Gastrocnemius medialis (tissue), 4 donors: ENCODE measurements around the gene SSBP2.

Source experiments
- POLR2A ChIP-seq, 2 donors: fragments of 450-650 bp; IDR thresholded peaks; one replicate each; pipeline ENCODE4 v1.6.1; 2017; ENCODE audit warnings: antibody characterized with exemption in 2 of 2, mild to moderate bottlenecking in 2 of 2, moderate library complexity in 2 of 2
- TF ChIP-seq, protein P1 (sequence below), 5 experiments: fragments of 450-650 bp in 3 of 5; fragments of 200-600 bp in 2 of 5; sonication (generic) in 2 of 5; IDR thresholded peaks in 4 of 5; conservative IDR thresholded peaks in 1 of 5; 1 replicate in 4 of 5; 2 replicates in 1 of 5; pipeline ENCODE4 v1.5.1; 2016 to 2019; ENCODE audit warnings: antibody characterized with exemption in 5 of 5, mild to moderate bottlenecking in 3 of 5, moderate library complexity in 3 of 5

DNA sequence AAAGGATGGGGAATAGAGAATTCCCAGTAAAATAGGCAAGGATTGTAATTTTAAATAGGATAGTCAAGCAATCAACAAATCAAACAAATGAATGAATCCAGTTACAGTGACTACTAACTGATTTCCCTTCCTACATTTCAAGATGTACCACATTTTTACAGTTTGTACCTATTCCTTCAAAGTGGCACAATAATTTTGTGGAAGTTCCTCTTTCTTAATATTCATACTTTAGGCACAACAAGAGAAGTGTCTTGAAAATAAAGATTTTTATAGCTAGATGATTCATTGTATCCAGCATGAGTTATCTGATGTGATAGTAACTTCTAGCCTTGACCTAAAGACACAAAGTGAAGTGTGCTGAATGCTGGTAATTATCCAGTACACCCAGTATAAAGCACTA is 234.8 kb downstream of the SSBP2 start:
- TF ChIP-seq, protein P1, sequence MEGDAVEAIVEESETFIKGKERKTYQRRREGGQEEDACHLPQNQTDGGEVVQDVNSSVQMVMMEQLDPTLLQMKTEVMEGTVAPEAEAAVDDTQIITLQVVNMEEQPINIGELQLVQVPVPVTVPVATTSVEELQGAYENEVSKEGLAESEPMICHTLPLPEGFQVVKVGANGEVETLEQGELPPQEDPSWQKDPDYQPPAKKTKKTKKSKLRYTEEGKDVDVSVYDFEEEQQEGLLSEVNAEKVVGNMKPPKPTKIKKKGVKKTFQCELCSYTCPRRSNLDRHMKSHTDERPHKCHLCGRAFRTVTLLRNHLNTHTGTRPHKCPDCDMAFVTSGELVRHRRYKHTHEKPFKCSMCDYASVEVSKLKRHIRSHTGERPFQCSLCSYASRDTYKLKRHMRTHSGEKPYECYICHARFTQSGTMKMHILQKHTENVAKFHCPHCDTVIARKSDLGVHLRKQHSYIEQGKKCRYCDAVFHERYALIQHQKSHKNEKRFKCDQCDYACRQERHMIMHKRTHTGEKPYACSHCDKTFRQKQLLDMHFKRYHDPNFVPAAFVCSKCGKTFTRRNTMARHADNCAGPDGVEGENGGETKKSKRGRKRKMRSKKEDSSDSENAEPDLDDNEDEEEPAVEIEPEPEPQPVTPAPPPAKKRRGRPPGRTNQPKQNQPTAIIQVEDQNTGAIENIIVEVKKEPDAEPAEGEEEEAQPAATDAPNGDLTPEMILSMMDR (IDR thresholded peaks at IDR 0.05 in 4 of 5, conservative IDR thresholded peaks at IDR 0.05 in 1 of 5) = no peak
- no peak for TF ChIP-seq POLR2A (IDR thresholded peaks at IDR 0.05)
